CD14-positive monocyte (primary cell): ENCODE results near the gene SMAGP. TPM values are rescaled to one million over a fixed set of nuclear protein-coding genes. Genes with fewer than 3 reads are reported as not detected.
A peak's percentile ranks its signal among the peaks of the same experiment; 100 is the strongest.

ENCODE experiments used
- DNase-seq, 3 donors: peaks; one replicate each; pipeline ENCODE4 v3.0.0-alpha.2; 2011 to 2022
- H2AFZ ChIP-seq: 2 replicates; pipeline ENCODE4 v1.6.0; 2012; ENCODE audit warnings: mild to moderate bottlenecking, low read depth, low read length, inconsistent platforms; ENCODE audit not compliant: insufficient read depth, poor library complexity, severe bottlenecking
- H3K27ac ChIP-seq, 2 donors: 1 replicate in 1 of 2; 2 replicates in 1 of 2; pipeline ENCODE4 v1.5.1; 2012 to 2013; ENCODE audit warnings: low read length in 2 of 2, control low read depth in 1 of 2, inconsistent platforms in 1 of 2, low read depth in 1 of 2, mild to moderate bottlenecking in 1 of 2
- H3K27me3 ChIP-seq, 2 donors: one replicate each; pipeline versions ENCODE4 v1.6.0 to v1.6.1; 2011 to 2013; ENCODE audit warnings: low read length in 2 of 2; ENCODE audit not compliant: control insufficient read depth in 2 of 2, insufficient read depth in 2 of 2
- H3K36me3 ChIP-seq, 2 donors: replicated peaks in 1 of 2; 1 replicate in 1 of 2; 2 replicates in 1 of 2; pipeline versions ENCODE4 v1.5.1 to v1.6.1; 2012 to 2013; ENCODE audit warnings: low read length in 2 of 2, control low read depth in 1 of 2, inconsistent platforms in 1 of 2, mild to moderate bottlenecking in 1 of 2; ENCODE audit not compliant: insufficient read depth in 2 of 2, control insufficient read depth in 1 of 2
- H3K4me1 ChIP-seq, 2 donors: 1 replicate in 1 of 2; 2 replicates in 1 of 2; pipeline versions ENCODE4 v1.5.1 to v1.6.1; 2012 to 2013; ENCODE audit warnings: low read length in 2 of 2, control low read depth in 1 of 2, inconsistent platforms in 1 of 2, mild to moderate bottlenecking in 1 of 2, moderate library complexity in 1 of 2; ENCODE audit not compliant: insufficient read depth in 2 of 2, control insufficient read depth in 1 of 2
- H3K4me2 ChIP-seq: replicated peaks from 2 replicates; pipeline ENCODE3; 2012; ENCODE audit warnings: low read length, moderate library complexity, mild to moderate bottlenecking; ENCODE audit not compliant: poor library complexity, severe bottlenecking; ENCODE audit errors: extremely low read depth
- H3K4me3 ChIP-seq, 3 experiments: fragments of 200-600 bp in 1 of 3; sonication (generic) in 1 of 3; replicated peaks in 1 of 3; 1 replicate in 2 of 3; 2 replicates in 1 of 3; pipeline ENCODE4 v1.5.1; 2011 to 2013; ENCODE audit warnings: low read length in 3 of 3, mild to moderate bottlenecking in 3 of 3, control low read depth in 2 of 3, low read depth in 2 of 3, inconsistent platforms in 1 of 3, moderate library complexity in 1 of 3
- H3K79me2 ChIP-seq: 2 replicates; pipeline ENCODE4 v1.6.0; 2012; ENCODE audit warnings: mild to moderate bottlenecking, control low read depth, inconsistent platforms, low read length, moderate library complexity; ENCODE audit not compliant: insufficient read depth
- H3K9ac ChIP-seq: 2 replicates; pipeline ENCODE4 v1.6.0; 2017; ENCODE audit warnings: low read length, mild to moderate bottlenecking; ENCODE audit not compliant: insufficient read depth, poor library complexity, severe bottlenecking
- H3K9me3 ChIP-seq, 2 donors: replicated peaks in 1 of 2; 1 replicate in 1 of 2; 2 replicates in 1 of 2; pipeline versions ENCODE4 v1.5.1 to v1.6.1; 2012 to 2013; ENCODE audit warnings: low read length in 2 of 2, control low read depth in 1 of 2; ENCODE audit not compliant: control insufficient read depth in 1 of 2, insufficient read depth in 1 of 2
- H4K20me1 ChIP-seq: 2 replicates; pipeline ENCODE4 v1.6.0; 2012; ENCODE audit warnings: mild to moderate bottlenecking, low read length, control low read depth, moderate library complexity; ENCODE audit not compliant: insufficient read depth
- H3K27ac Mint-ChIP-seq, 7 donors: one replicate each; pipeline ENCODE4 v1.8.0; 2020; ENCODE audit warnings: mild to moderate bottlenecking in 7 of 7, mixed read lengths in 7 of 7, moderate library complexity in 6 of 7, inconsistent platforms in 2 of 7
- H3K27me3 Mint-ChIP-seq, 3 donors: one replicate each; pipeline ENCODE4 v1.8.0; 2021 to 2022; ENCODE audit warnings: low read depth in 3 of 3, mild to moderate bottlenecking in 3 of 3, mixed read lengths in 3 of 3, moderate library complexity in 3 of 3, inconsistent platforms in 1 of 3
- H3K36me3 Mint-ChIP-seq, 2 donors: one replicate each; pipeline ENCODE4 v1.8.0; 2020; ENCODE audit warnings: mixed read lengths in 2 of 2, inconsistent platforms in 1 of 2, mild to moderate bottlenecking in 1 of 2
- H3K4me1 Mint-ChIP-seq: one replicate; pipeline ENCODE4 v1.8.0; 2020; ENCODE audit warnings: mild to moderate bottlenecking, mixed read lengths
- H3K4me3 Mint-ChIP-seq, 2 donors: one replicate each; pipeline ENCODE4 v1.8.0; 2020; ENCODE audit warnings: mild to moderate bottlenecking in 2 of 2, mixed read lengths in 2 of 2, moderate library complexity in 1 of 2
- H3K9me3 Mint-ChIP-seq, 7 donors: one replicate each; pipeline ENCODE4 v1.8.0; 2020 to 2022; ENCODE audit warnings: mixed read lengths in 7 of 7, mild to moderate bottlenecking in 6 of 7, moderate library complexity in 6 of 7, inconsistent platforms in 2 of 7
- CTCF ChIP-seq: fragments of 200-600 bp; IDR thresholded peaks from one replicate; pipeline ENCODE4 v1.8.0; 2022; ENCODE audit warnings: antibody characterized with exemption, mild to moderate bottlenecking
- WGBS: methylation state at CpG from one replicate; pipeline ENCODE4 v1.1.5; 2013; ENCODE audit warnings: missing lambda C conversion rate; ENCODE audit not compliant: insufficient coverage; 5-methylcytosine and 5-hydroxymethylcytosine counted together
- intact Hi-C, 2 donors: fragments of 100-400 bp; cut with micrococcal nuclease; formaldehyde crosslinking; loops; one replicate each; pipeline versions ENCODE4 v1.15.0 to v1.15.1; 2023
- polyA plus RNA-seq, 3 donors: library from polyadenylated mRNA; depleted of rRNA in 1 of 3; unstranded in 2 of 3; stranded (reverse) in 1 of 3; fragments of 300-500 nt in 2 of 3; fragments of >200 nt in 1 of 3; fragmentation: Illumina TruSeq in 2 of 3; gene quantifications; 1 replicate in 2 of 3; 2 replicates in 1 of 3; pipeline ENCODE4 v1.2.3, GENCODE V29; 2012 to 2021

The SMAGP gene
- polyA plus RNA-seq, 3 donors = 2.6 to 6.6 (median 3.0) TPM

GRCh38 chr12:51247523-51248206 is 22.6 kb downstream of the SMAGP start:
- Histone ChIP-seq H2AFZ (no peak overlapping the region), H3K36me3 (peaks cover 12 to 15% of the 10 kb centered on the region in 2 donors), H3K27ac (no peak overlapping the region), H3K4me1 (peaks cover 74 to 77% of the 10 kb centered on the region in 2 donors), H4K20me1 (no peaks in the 10 kb centered on the region), H3K4me2 (no peak overlapping the region), H3K27me3 (no peaks in the 10 kb centered on the region), H3K9ac (no peak overlapping the region), H3K79me2 (peaks cover 22% of the 10 kb centered on the region), H3K9me3 (no peaks in the 10 kb centered on the region), H3K4me3 (no peak overlapping the region)
- peaks cover 0 to 2% (median 0%) of the 10 kb centered on the region in 3 donors for H3K27me3 Mint-ChIP-seq
- peaks cover 63% of the 10 kb centered on the region for H3K4me1 Mint-ChIP-seq
- TF ChIP-seq CTCF = no peak
- peak overlapping the region in 3 of 7 donors; percentile 55 to 72 (median 66) for H3K27ac Mint-ChIP-seq
- no peak overlapping the region for H3K4me3 Mint-ChIP-seq
- 97% methylated on average over 10 of the region's 14 CpGs for WGBS
- H3K36me3 Mint-ChIP-seq = peaks cover 23 to 41% of the 10 kb centered on the region in 2 donors
- no peak for DNase-seq
- intact Hi-C loops = loop anchor here in 1 of 2 donors (10.0 kb wide), 3 partner anchors 73 to 203 kb away; partner anchors contain the start of genes CSRNP2, LETMD1 and TFCP2
- H3K9me3 Mint-ChIP-seq = peaks cover 0 to 6% (median 0%) of the 10 kb centered on the region in 7 donors

- Mint-ChIP-seq H3K36me3 (peaks cover 31 to 50% of the 10 kb centered on the region in 2 donors), H3K27me3 (peaks cover 0 to 2% (median 0%) of the 10 kb centered on the region in 3 donors), H3K27ac (peak overlapping the region; percentile 90 to 98 (median 97)), H3K4me3 (peak overlapping the region; percentile 39 to 77), H3K9me3 (peaks cover 0 to 6% (median 0%) of the 10 kb centered on the region in 7 donors), H3K4me1 (peaks cover 70% of the 10 kb centered on the region)
- Histone ChIP-seq H3K79me2 (peaks cover 22% of the 10 kb centered on the region), H3K4me3 (peak overlapping the region; percentile 1 to 68 (median 24)), H3K27me3 (no peaks in the 10 kb centered on the region), H3K4me1 (peaks cover 86 to 88% of the 10 kb centered on the region in 2 donors), H3K36me3 (peaks cover 14 to 17% of the 10 kb centered on the region in 2 donors), H2AFZ (no peak overlapping the region), H3K27ac (peak overlapping the region; percentile 29 to 74), H3K9me3 (no peaks in the 10 kb centered on the region), H4K20me1 (no peaks in the 10 kb centered on the region), H3K9ac (peak overlapping the region; percentile 39), H3K4me2 (peak overlapping the region; percentile 76)
- no peak for TF ChIP-seq CTCF
- peak; percentile 84 to 89 (median 86) for DNase-seq
- 0% methylated on average over 1 of the region's 7 CpGs for WGBS
- intact Hi-C loops = loop anchor here in 1 of 2 donors (10.0 kb wide), 3 partner anchors 72 to 202 kb away; partner anchors contain the start of genes CSRNP2, LETMD1 and TFCP2
Measured at GRCh38 chr12:51246254-51246853, 23.9 kb downstream of the SMAGP start.
